ENCODE measurements around the gene PTPRN2. TPM values are rescaled to one million over a fixed set of nuclear protein-coding genes. Genes with fewer than 3 reads are reported as not detected.
"Not testable (repeated sequence)": the region's sequence is repeated elsewhere in the genome, so short reads cannot be mapped to it uniquely, and the experiment has no call there.

Gene PTPRN2
- total RNA-seq, 2 donors from 2014 or later, result 30.3 to 40.7 TPM

- intact Hi-C loops (cut with DNase I, micrococcal nuclease), result no loop called here
- ATAC-seq (no peak), DNase-seq (no peak)
Measured at GRCh38 chr7:157990226-157990880, 597.3 kb downstream of the PTPRN2 start.

GRCh38 chr7:157989589-157989988 is 598.0 kb downstream of the PTPRN2 start:
- intact Hi-C loops (cut with DNase I, micrococcal nuclease), result no loop called here
- no peak for DNase-seq
- no peak for ATAC-seq

GRCh38 chr7:157987906-157988305 is 599.7 kb downstream of the PTPRN2 start:
- intact Hi-C loops (cut with DNase I, micrococcal nuclease), result no loop called here

DNA sequence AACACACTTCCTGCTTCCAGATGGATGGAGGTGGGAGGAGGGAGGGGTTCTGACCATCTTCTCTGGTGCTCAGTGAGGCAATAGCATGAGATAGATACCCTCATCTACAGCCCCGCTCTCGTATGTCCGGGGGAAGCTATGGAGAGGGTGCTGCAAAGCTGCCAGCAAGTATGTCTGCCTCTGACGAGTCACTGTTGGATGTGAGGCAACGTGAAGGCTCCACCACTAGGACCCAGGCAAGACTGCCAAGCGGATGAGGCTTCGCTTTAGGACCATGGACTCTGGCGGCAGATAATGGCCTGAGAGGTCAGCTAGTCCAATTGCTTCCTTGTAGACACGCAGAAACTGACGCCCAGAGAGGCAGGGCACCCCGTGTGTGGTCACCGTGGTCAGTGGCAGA is 601.6 kb downstream of the PTPRN2 start:
- ATAC-seq (no peak), DNase-seq (no peak)
- intact Hi-C loops (cut with DNase I, micrococcal nuclease), result no loop called here

More at GRCh38 chr7:157987906-157988305, 599.7 kb downstream of the PTPRN2 start:
- DNase-seq, result no peak
- ATAC-seq, result no peak

DNA sequence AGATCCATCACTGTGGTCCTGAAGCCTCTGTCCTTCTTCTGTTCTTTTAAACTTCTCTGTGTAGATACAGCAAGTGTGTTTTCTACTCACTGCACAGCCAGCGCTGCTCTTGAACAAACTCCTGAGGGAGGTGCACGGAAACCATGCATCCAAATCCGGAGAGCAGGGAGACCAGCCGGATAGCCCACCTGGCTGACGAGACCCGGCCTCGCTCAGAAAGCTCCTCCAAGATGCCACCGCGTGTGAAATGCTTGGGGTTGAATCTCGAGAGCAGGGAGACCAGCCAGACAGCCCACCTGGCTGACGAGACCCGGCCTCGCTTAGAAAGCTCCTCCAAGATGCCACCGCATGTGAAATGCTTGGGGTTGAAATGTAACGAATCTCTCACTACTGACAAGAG is 602.0 kb downstream of the PTPRN2 start:
- ATAC-seq (no peak), DNase-seq (no peak)
- intact Hi-C loops (cut with DNase I, micrococcal nuclease), result no loop called here

- DNase-seq (no peak), ATAC-seq (no peak)
- intact Hi-C loops (cut with DNase I, micrococcal nuclease), result no loop called here
Measured at GRCh38 chr7:157984423-157985163, 603.0 kb downstream of the PTPRN2 start.

DNA sequence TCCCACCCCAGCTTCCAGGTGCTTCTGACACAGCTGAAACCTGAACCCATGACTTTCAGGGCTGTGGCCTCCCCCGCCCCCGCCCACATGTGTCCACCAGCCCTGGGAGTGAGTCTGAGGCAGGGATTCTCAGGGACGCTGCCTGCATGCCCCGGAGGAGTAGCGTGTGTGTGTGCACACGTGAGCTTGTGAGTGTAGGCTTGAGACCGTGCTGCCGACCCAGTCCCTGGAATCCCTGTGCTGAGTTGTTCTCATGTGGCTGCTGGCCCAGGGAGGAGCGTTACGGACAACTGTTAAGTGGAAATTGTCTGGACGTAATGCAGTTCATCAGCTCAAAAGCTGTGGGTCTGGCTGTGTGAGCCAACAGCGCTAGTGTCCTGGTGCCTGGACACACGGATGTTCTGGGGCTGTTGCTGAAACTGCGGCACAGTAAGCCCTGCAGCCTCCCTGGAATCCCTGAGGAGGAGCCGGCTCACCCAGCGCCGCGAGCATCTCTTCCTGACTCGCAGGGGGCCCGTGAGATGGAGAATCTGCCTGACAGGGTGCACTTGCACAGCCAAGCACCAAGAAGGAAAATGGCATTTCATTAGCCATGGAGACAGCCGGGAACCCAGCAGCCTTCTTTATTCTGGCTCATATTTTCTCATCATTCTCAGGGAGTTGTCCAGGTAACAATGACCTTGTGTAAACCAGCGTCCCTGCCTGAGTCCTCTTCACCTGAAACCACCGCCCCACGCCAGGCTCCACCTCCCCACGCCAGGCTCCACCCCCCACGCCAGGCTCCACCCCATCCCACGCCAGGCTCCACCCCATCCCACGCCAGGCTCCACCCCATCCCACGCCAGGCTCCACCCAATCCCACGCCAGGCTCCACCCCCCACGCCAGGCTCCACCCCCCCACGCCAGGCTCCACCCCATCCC is 603.9 kb downstream of the PTPRN2 start:
- no peak for DNase-seq
- intact Hi-C loops (cut with DNase I, micrococcal nuclease), result no loop called here
- no peak for ATAC-seq

DNA sequence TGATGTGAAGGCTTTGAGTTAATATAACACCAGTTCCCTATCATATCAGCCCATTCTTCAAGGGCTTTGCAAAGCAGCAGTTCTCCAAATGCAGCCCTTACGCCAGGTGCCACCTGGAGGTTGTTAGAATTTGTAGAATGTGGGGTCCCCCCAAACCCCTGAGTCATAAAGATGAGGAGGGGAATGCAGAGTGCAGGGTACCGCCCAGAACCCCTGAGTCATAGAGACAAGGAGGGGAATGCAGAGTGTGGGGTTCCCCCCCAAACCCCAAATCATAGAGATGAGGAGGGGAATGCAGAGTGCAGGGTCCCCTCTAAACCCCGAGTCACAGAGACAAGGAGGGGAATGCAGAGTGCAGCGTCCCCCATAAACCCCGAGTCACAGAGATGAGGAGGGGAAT is 605.8 kb downstream of the PTPRN2 start:
- ATAC-seq (no peak), DNase-seq (no peak)
- intact Hi-C loops (cut with DNase I, micrococcal nuclease), result no loop called here

DNA sequence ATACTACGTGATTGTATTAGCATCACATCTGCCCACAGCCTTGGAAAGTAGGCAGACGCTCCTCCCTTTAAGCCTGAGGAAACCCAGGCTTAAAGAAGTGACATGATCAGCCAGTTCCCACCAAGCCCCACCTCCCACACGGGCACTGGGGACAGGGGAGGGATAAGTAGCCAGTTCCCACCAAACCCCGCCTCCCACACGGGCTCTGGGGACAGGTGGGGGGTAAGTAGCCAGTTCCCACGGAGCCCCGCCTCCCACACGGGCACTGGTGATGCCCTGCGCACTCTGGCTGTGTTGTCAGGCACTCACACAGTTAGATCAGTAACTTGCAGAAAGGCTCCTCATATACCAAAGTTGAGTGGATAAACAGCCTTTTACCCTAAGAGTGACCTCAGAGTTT is 606.8 kb downstream of the PTPRN2 start:
- intact Hi-C loops (cut with DNase I, micrococcal nuclease), result no loop called here
- no peak for DNase-seq
- no peak for ATAC-seq

- ATAC-seq; DNase-seq; intact Hi-C loops (cut with DNase I, micrococcal nuclease): not testable (repeated sequence)
Measured at GRCh38 chr7:157980341-157980731, 607.3 kb downstream of the PTPRN2 start.

GRCh38 chr7:157979636-157980340 is 607.8 kb downstream of the PTPRN2 start:
- DNase-seq (no peak), ATAC-seq (no peak)
- intact Hi-C loops (cut with DNase I, micrococcal nuclease), result no loop called here

- no peak for ATAC-seq
- DNase-seq, result no peak
- intact Hi-C loops (cut with DNase I, micrococcal nuclease), result no loop called here
Measured at GRCh38 chr7:157978766-157979165, 608.9 kb downstream of the PTPRN2 start.

GRCh38 chr7:157977717-157978496 is 609.7 kb downstream of the PTPRN2 start:
- ATAC-seq, result no peak
- intact Hi-C loops (cut with DNase I, micrococcal nuclease), result no loop called here
- DNase-seq, result no peak

DNA sequence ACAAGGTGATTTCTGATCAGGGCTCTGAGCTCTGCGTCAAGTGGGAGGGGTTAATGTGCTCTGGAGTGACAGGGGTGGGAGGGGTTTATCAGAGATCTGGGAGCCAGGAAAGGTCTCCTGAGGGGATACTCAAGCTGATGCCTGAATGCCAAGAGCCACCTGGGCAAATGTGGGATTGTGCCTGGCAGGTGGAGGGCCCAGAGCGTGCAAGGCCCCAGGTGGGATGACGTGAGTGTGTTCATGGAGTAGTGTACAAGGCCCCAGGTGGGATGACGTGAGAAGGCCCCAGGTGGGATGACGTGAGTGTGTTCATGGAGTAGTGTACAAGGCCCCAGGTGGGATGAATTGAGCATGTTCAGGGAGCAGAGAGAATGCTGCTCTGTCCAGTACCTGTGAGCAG is 610.3 kb downstream of the PTPRN2 start:
- no peak for ATAC-seq
- intact Hi-C loops (cut with DNase I, micrococcal nuclease), result no loop called here
- DNase-seq, result no peak

GRCh38 chr7:157976406-157976805 is 611.2 kb downstream of the PTPRN2 start:
- no peak for ATAC-seq
- intact Hi-C loops (cut with DNase I, micrococcal nuclease), result no loop called here
- no peak for DNase-seq

- intact Hi-C loops (cut with DNase I, micrococcal nuclease), result no loop called here
- ATAC-seq (no peak), DNase-seq (no peak)
Measured at GRCh38 chr7:157975401-157976372, 611.9 kb downstream of the PTPRN2 start.

DNA sequence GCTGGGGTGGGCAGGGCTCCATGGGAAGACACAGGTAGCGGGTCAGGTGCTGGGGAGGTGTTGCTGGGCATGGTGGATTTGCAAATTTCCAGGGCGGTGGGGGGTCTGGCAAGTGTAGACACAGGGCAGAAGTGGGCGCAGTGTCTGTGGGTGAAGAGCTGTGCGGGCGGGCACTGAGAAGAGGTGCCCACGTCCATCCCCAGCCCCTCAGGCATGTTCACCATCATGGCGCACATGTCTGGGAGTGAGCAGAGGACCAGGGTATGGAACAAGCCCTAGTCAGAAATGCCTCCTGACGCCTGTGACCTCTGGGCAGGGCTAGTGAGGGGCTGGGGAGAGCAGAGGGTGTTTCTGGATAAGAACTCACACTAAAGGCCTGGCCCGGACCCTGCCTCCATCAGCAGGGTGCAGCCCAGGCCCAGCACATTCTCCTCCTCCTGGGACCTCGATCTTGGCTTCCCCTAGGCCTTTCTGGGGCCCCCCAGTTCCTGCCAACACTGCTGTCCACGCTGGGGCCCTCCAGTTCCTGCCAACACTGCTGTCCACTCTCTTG is 612.9 kb downstream of the PTPRN2 start:
- intact Hi-C loops (cut with DNase I, micrococcal nuclease), result no loop called here
- no peak for DNase-seq
- no peak for ATAC-seq
